ENCODE data around the gene CNDP1.

CNDP1 gene

GRCh38 chr18:74534981-74535649 lies 815 bp downstream of the CNDP1 start:
- H3K36me3 Mint-ChIP-seq: no peaks in the 10 kb centered on the region
- no peaks in the 10 kb centered on the region for H3K9me3 Mint-ChIP-seq
- no peaks in the 10 kb centered on the region for H3K4me1 Mint-ChIP-seq
- H3K27me3 Mint-ChIP-seq: peaks cover 23% of the 10 kb centered on the region
- CTCF ChIA-PET: no interaction called here
- no peak overlapping the region for H3K4me3 Mint-ChIP-seq
- no peak for DNase-seq
- no peak overlapping the region for H3K27ac Mint-ChIP-seq

GRCh38 chr18:74539289-74539688 lies 5.0 kb downstream of the CNDP1 start:
- H3K27me3 Mint-ChIP-seq: peaks cover 10% of the 10 kb centered on the region
- H3K4me3 Mint-ChIP-seq: no peak overlapping the region
- no peak overlapping the region for H3K27ac Mint-ChIP-seq
- CTCF ChIA-PET: no interaction called here
- no peaks in the 10 kb centered on the region for H3K36me3 Mint-ChIP-seq
- DNase-seq: no peak
- no peaks in the 10 kb centered on the region for H3K9me3 Mint-ChIP-seq
- H3K4me1 Mint-ChIP-seq: peaks cover 2% of the 10 kb centered on the region

DNA sequence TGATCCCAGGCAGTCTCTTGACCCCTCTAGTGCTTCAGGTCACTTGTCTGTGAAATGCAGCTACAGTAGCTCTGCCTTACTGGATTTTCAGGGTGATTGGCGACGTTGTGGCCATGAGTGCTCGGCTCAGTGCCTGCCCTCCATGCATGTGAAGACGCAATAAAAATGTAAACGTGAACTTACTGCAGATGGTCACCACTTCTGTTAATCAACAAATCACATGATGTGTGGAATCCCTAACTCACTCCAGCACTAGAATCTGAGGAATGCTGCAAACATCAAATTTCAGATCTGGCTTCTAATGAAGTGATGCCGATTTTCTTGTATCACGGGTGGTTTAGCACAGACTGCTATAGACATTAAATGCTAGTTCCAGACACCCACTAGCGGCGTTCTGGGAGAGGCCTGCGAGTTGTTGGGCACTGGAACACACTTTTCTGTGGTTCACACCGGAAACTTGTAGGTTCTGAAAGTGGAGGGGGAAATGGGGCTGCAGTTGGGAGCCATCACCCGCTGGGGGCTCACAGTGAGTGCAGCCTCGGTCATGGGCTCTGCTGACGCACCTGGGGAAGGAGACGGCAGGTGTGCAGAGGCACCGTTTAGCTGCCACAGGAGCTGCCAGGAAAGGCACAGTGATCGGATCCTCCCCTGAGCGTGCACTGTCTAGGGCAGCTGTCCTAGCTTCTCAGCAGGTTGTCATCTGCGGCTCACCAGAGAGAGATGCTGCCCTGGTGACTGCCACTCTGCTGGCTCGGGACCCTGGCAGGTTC lies 6.5 kb downstream of the CNDP1 start:
- H3K4me1 Mint-ChIP-seq: peaks cover 2% of the 10 kb centered on the region
- H3K27me3 Mint-ChIP-seq: peaks cover 9% of the 10 kb centered on the region
- no peak overlapping the region for H3K4me3 Mint-ChIP-seq
- no peak overlapping the region for H3K27ac Mint-ChIP-seq
- CTCF ChIA-PET: interaction anchor here (1.5 kb wide), 1 partner anchor 11 kb away, joined by 6 read pairs; no protein-coding TSS in a partner anchor
- H3K9me3 Mint-ChIP-seq: no peaks in the 10 kb centered on the region
- no peaks in the 10 kb centered on the region for H3K36me3 Mint-ChIP-seq
- no peak for DNase-seq

DNA sequence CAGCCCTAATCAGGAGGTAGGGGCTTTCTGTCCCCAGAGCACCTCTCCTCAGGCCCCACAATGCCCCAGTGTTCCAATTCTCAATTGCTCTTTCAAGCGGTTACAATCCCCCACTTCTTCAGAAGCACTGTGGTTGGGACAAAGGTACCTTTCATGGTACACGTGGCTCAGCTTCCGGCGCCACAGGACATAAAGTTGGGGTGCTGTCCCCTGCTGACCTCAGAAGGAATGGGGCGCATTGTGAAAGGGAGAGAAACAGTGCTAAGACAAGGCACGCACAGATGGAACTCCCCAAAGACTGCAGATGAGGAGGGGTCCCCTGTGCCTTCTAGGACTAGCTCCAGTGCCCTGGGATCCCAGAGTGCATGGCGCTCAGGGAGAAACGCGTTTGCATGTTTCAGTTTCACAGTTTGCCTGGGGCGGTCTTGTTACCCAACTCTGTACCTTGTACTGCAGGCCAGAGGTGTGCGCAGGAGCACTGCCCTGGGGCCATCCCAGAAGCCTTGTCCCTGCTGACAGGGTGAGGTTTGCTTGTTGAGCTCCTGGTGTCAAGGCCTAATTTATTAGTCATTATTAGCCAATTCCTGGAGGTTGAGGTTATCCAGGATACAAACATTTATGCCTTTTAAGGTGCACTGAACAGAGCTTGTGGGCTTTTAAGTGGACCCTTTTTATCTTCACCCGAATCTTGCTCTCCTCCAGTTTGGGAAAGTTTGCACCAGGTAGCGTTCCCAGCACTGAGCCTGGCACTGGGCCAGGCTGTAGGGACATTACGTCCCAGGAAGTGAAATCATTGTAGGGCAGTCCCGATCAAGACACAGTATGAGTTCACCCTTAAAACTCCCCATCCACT lies 7.6 kb downstream of the CNDP1 start:
- Mint-ChIP-seq H3K9me3 (no peaks in the 10 kb centered on the region), H3K4me3 (no peak overlapping the region), H3K27ac (no peak overlapping the region), H3K27me3 (peaks cover 14% of the 10 kb centered on the region), H3K36me3 (no peaks in the 10 kb centered on the region), H3K4me1 (peaks cover 2% of the 10 kb centered on the region)
- no peak for DNase-seq
- CTCF ChIA-PET: interaction anchor here (1.5 kb wide), 1 partner anchor 10 kb away, joined by 6 read pairs; no protein-coding TSS in a partner anchor

- H3K9me3 Mint-ChIP-seq: peaks cover 9% of the 10 kb centered on the region
- DNase-seq: no peak
- CTCF ChIA-PET: no interaction called here
- no peak overlapping the region for H3K27ac Mint-ChIP-seq
- no peak overlapping the region for H3K4me3 Mint-ChIP-seq
- H3K27me3 Mint-ChIP-seq: peaks cover 20% of the 10 kb centered on the region
- no peaks in the 10 kb centered on the region for H3K36me3 Mint-ChIP-seq
- H3K4me1 Mint-ChIP-seq: peaks cover 2% of the 10 kb centered on the region
These were observed 10.6 kb downstream of the CNDP1 start for GRCh38 chr18:74544898-74545297.

GRCh38 chr18:74546007-74546406 lies 11.7 kb downstream of the CNDP1 start:
- CTCF ChIA-PET: no interaction called here
- Mint-ChIP-seq H3K4me3 (no peak overlapping the region), H3K27ac (no peak overlapping the region), H3K4me1 (no peaks in the 10 kb centered on the region), H3K9me3 (peaks cover 9% of the 10 kb centered on the region), H3K27me3 (peaks cover 18% of the 10 kb centered on the region), H3K36me3 (no peaks in the 10 kb centered on the region)
- DNase-seq: no peak

- Mint-ChIP-seq H3K4me1 (no peaks in the 10 kb centered on the region), H3K27ac (no peak overlapping the region), H3K27me3 (peaks cover 18% of the 10 kb centered on the region), H3K4me3 (no peak overlapping the region), H3K36me3 (no peaks in the 10 kb centered on the region), H3K9me3 (peaks cover 9% of the 10 kb centered on the region)
- DNase-seq: no peak
- CTCF ChIA-PET: interaction anchor here (0.9 to 1.1 kb wide), 2 partner anchors 9 to 53 kb away, joined by 3 read pairs; no protein-coding TSS in a partner anchor
These were observed 12.6 kb downstream of the CNDP1 start for GRCh38 chr18:74546751-74547530.

GRCh38 chr18:74547860-74548259 lies 13.6 kb downstream of the CNDP1 start:
- no peak overlapping the region for H3K27ac Mint-ChIP-seq
- DNase-seq: no peak
- H3K9me3 Mint-ChIP-seq: peaks cover 9% of the 10 kb centered on the region
- CTCF ChIA-PET: interaction anchor here (0.9 kb wide), 1 partner anchor 8 kb away, joined by 3 read pairs; no protein-coding TSS in a partner anchor
- no peaks in the 10 kb centered on the region for H3K36me3 Mint-ChIP-seq
- no peak overlapping the region for H3K4me3 Mint-ChIP-seq
- H3K27me3 Mint-ChIP-seq: peaks cover 20% of the 10 kb centered on the region
- H3K4me1 Mint-ChIP-seq: no peaks in the 10 kb centered on the region

DNA sequence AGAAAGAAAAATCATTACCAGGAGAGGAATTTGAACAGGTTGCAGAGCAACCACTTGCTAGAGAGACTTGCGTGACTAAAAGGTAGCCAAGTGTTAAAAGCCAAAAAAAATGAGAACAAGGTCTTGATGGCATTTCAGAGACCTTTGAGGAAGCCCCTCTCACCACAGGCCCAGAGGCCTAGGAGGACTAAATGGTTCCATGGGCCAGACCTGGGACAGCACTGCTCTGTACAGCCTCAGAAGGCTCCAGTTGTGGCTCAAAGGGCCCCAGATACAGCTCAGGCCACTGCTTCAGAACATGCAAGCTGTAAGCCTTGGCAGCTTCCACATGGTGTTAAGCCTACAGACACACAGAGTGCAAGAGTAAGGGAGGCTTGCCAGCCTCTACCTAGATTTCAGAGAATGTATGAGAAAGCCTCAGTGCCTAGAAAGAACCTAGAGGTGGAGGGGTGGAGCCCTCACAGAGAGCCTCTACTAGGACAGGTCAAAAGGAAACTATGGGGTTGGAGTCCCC lies 15.3 kb downstream of the CNDP1 start:
- Mint-ChIP-seq H3K36me3 (no peaks in the 10 kb centered on the region), H3K27ac (no peak overlapping the region), H3K27me3 (peaks cover 31% of the 10 kb centered on the region), H3K4me3 (no peak overlapping the region), H3K4me1 (no peaks in the 10 kb centered on the region), H3K9me3 (peaks cover 9% of the 10 kb centered on the region)
- no peak for DNase-seq
- CTCF ChIA-PET: interaction anchor here (0.8 to 3.8 kb wide), 2 partner anchors 198 to 351 kb away, joined by 4 to 25 read pairs; no protein-coding TSS in a partner anchor

GRCh38 chr18:74550886-74551285 lies 16.6 kb downstream of the CNDP1 start:
- H3K4me3 Mint-ChIP-seq: no peak overlapping the region
- H3K27ac Mint-ChIP-seq: no peak overlapping the region
- no peaks in the 10 kb centered on the region for H3K36me3 Mint-ChIP-seq
- peaks cover 9% of the 10 kb centered on the region for H3K9me3 Mint-ChIP-seq
- CTCF ChIA-PET: interaction anchor here (1.2 to 3.8 kb wide), 7 partner anchors 20 to 352 kb away, joined by 3 to 53 read pairs (median 12); no protein-coding TSS in a partner anchor
- H3K4me1 Mint-ChIP-seq: no peaks in the 10 kb centered on the region
- H3K27me3 Mint-ChIP-seq: peaks cover 32% of the 10 kb centered on the region
- DNase-seq: no peak

DNA sequence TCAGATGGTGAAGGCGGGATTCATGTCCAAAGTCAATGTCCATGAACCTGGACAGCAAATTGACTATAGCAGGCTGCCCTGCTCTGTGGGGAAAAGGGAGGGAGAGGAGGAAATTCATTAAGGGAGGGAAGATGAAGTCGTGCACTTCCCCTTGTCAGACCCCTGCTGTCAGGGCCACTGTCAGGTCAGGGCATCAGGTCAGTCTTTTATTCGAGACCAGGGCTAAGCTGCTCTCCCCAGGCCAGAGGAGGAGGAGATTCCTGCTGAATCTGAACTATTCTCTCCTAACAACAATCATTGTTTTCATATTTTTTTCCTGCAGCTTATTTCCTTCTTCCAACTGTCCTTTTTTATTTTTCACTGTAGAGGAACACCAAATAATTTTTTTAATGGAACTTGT lies 17.2 kb downstream of the CNDP1 start:
- H3K4me1 Mint-ChIP-seq: no peaks in the 10 kb centered on the region
- H3K4me3 Mint-ChIP-seq: no peak overlapping the region
- no peak overlapping the region for H3K27ac Mint-ChIP-seq
- H3K27me3 Mint-ChIP-seq: peaks cover 32% of the 10 kb centered on the region
- DNase-seq: no peak
- CTCF ChIA-PET: interaction anchor here (0.8 to 3.8 kb wide), 26 partner anchors 10 to 728 kb away, joined by 3 to 53 read pairs (median 4); partner anchors contain the start of gene CNDP2
- no peaks in the 10 kb centered on the region for H3K36me3 Mint-ChIP-seq
- peaks cover 9% of the 10 kb centered on the region for H3K9me3 Mint-ChIP-seq

DNA sequence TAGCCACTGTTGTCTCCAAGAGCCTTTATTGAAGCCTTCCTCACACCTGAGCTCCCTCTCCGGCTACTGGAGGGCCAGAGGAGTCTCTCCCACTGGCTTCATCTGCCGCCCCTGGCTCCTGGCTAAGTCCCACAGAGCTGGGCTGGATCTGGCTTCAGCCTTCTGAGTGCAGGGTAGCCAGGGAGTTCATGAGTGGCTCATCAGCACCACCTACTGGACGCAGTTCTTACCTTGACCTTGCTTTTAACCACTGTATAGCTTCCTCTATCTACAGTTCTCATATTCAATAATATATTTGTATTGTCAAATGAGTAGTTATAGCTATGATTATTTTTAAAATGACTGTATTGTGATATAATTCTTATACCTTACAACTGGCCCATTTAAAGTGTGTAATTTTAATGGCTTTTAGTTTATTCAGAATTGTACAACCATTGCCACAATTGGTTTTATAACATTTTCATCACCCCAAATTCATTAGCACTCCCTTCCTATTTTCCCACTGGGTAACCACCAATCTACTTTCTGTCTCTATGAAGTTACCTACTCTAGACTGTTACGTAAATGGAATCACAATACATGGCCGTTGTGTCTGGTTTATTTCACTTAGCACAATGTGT lies 17.7 kb downstream of the CNDP1 start:
- no peak overlapping the region for H3K4me3 Mint-ChIP-seq
- no peaks in the 10 kb centered on the region for H3K36me3 Mint-ChIP-seq
- H3K9me3 Mint-ChIP-seq: peaks cover 9% of the 10 kb centered on the region
- peak; percentile 87 for DNase-seq
- peaks cover 30% of the 10 kb centered on the region for H3K27me3 Mint-ChIP-seq
- H3K27ac Mint-ChIP-seq: no peak overlapping the region
- H3K4me1 Mint-ChIP-seq: no peaks in the 10 kb centered on the region
- CTCF ChIA-PET: interaction anchor here (0.6 to 3.8 kb wide), 27 partner anchors 10 to 727 kb away, joined by 3 to 53 read pairs (median 4); partner anchors contain the start of gene CNDP2

DNA sequence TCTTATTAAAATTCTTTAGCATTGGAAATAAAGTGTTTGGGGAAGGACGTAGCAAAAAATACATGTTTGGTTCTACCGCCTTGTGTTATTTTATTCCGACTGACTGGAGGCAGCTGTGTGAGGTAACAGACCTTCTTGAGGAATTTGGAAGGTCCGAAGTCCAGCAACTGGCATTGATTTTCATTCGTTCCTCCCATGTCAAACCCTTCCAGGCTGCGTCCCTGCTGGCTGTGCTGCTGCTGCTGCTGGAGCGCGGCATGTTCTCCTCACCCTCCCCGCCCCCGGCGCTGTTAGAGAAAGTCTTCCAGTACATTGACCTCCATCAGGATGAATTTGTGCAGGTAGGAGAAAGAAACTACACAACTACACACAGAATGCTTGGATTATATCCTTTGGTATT lies 21.8 kb downstream of the CNDP1 start:
- Mint-ChIP-seq H3K4me3 (no peak overlapping the region), H3K36me3 (no peaks in the 10 kb centered on the region), H3K27me3 (peaks cover 37% of the 10 kb centered on the region), H3K4me1 (no peaks in the 10 kb centered on the region), H3K27ac (no peak overlapping the region), H3K9me3 (no peaks in the 10 kb centered on the region)
- CTCF ChIA-PET: interaction anchor here (0.5 to 1.2 kb wide), 2 partner anchors 9 to 203 kb away, joined by 3 to 8 read pairs; no protein-coding TSS in a partner anchor
- DNase-seq: no peak
